SU-DHL-6 (cell line): Measurements from ENCODE around the gene TNFRSF21.

ENCODE experiments used
- H2AFZ ChIP-seq: fragments of 200-600 bp; sonication (generic); 2 replicates; pipeline ENCODE4 v1.6.1; 2014; ENCODE audit warnings: low read depth, mild to moderate bottlenecking, moderate library complexity, mixed read lengths, antibody characterized with exemption, low read length; ENCODE audit not compliant: severe bottlenecking
- H3F3A ChIP-seq: fragments of 200-600 bp; shearing (Covaris generic); 2 replicates; pipeline ENCODE4 v1.6.0; 2016; ENCODE audit warnings: antibody characterized with exemption, mild to moderate bottlenecking; ENCODE audit not compliant: insufficient read depth
- H3K27ac ChIP-seq: fragments of 200-600 bp; sonication (generic); 2 replicates; pipeline ENCODE4 v1.5.1; 2016; ENCODE audit warnings: low read depth, mild to moderate bottlenecking, low read length, moderate library complexity, mixed read lengths
- H3K27me3 ChIP-seq: fragments of 200-600 bp; sonication (generic), shearing (Covaris generic); 2 replicates; pipeline ENCODE4 v1.6.0; 2014; ENCODE audit warnings: mild to moderate bottlenecking, low read length
- H3K36me3 ChIP-seq: fragments of 200-600 bp; sonication (generic); 2 replicates; pipeline ENCODE4 v1.6.1; 2014; ENCODE audit warnings: mild to moderate bottlenecking, low read length, mixed read lengths
- H3K4me2 ChIP-seq: fragments of 300-600, 200-600 bp; shearing (Covaris generic), sonication (generic); 2 replicates; pipeline ENCODE4 v1.6.0; 2014; ENCODE audit warnings: low read length, low read depth, mild to moderate bottlenecking; ENCODE audit not compliant: poor library complexity, severe bottlenecking
- H3K4me3 ChIP-seq: fragments of 200-600 bp; sonication (generic); 2 replicates; pipeline ENCODE4 v1.5.1; 2014; ENCODE audit warnings: antibody characterized with exemption, low read length, mild to moderate bottlenecking, mixed read lengths; ENCODE audit not compliant: insufficient read depth, poor library complexity, severe bottlenecking
- H3K79me2 ChIP-seq: fragments of 200-600 bp; sonication (generic); 2 replicates; pipeline ENCODE4 v1.6.1; 2014; ENCODE audit warnings: mild to moderate bottlenecking, low read length, moderate library complexity; ENCODE audit not compliant: insufficient read depth
- H3K9ac ChIP-seq: fragments of 200-600 bp; sonication (generic); 2 replicates; pipeline ENCODE4 v1.7.0; 2014; ENCODE audit warnings: mild to moderate bottlenecking, low read length
- H3K9me2 ChIP-seq: fragments of 200-600 bp; sonication (generic); replicated peaks from 2 replicates; pipeline ENCODE4 v1.6.1; 2014; ENCODE audit warnings: low read length; ENCODE audit not compliant: insufficient read depth
- H3K9me3 ChIP-seq: fragments of 200-600 bp; sonication (generic); 2 replicates; pipeline ENCODE4 v1.6.1; 2014; ENCODE audit warnings: low read length, mixed read lengths; ENCODE audit not compliant: insufficient read depth
- H4K20me1 ChIP-seq: fragments of 200-600 bp; sonication (generic); 2 replicates; pipeline ENCODE4 v1.6.1; 2014; ENCODE audit warnings: low read depth, mild to moderate bottlenecking, antibody characterized with exemption, low read length, moderate library complexity, mixed read lengths
- EZH2phosphoT487 ChIP-seq: fragments of 200-600 bp; sonication (generic), shearing (Covaris generic); conservative IDR thresholded peaks from 2 replicates; pipeline ENCODE4 v1.6.1; 2018; ENCODE audit warnings: mild to moderate bottlenecking, antibody characterized with exemption, low read length, moderate library complexity, mixed read lengths

Gene TNFRSF21

DNA sequence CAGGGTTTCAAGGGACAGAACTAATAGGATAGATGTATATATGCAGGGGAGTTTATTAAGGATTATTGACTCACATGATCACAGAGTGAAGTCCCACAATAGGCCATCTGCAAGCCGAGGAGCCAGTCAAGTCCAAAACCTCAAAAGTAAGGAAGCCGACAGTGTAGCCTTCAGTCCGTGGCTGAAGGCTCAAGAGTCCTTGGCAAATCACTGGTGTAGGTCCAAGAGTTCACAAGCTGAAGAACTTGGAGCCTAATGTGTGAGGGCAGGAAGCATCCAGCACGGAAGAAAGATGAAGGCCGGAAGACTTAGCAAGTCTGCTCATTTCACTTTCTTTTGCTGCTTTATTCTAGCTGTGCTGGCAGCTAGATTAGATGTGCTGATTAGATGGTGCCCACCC lies 128.0 kb downstream of the TNFRSF21 start:
- H2AFZ ChIP-seq: no peak overlapping the region
- no peaks in the 10 kb centered on the region for H3K9me3 ChIP-seq
- no peaks in the 10 kb centered on the region for H3K27me3 ChIP-seq
- no peak overlapping the region for H3K27ac ChIP-seq
- H3K36me3 ChIP-seq: no peaks in the 10 kb centered on the region
- TF ChIP-seq EZH2phosphoT487: no peak
- H4K20me1 ChIP-seq: no peaks in the 10 kb centered on the region
- H3K4me3 ChIP-seq: no peak overlapping the region
- no peaks in the 10 kb centered on the region for H3F3A ChIP-seq
- H3K9ac ChIP-seq: no peak overlapping the region
- H3K9me2 ChIP-seq: no peaks in the 10 kb centered on the region; the same call in 1 of the 2 replicates
- H3K4me2 ChIP-seq: no peak overlapping the region
- no peaks in the 10 kb centered on the region for H3K79me2 ChIP-seq
